ENCODE measurements around the gene BCKDHB. TPM values are rescaled to one million over a fixed set of nuclear protein-coding genes. Genes with fewer than 3 reads are reported as not detected.

BCKDHB gene
- total and polyA plus RNA-seq, 2 experiments from 2014 or later = 32.1 to 42.7 TPM

DNA sequence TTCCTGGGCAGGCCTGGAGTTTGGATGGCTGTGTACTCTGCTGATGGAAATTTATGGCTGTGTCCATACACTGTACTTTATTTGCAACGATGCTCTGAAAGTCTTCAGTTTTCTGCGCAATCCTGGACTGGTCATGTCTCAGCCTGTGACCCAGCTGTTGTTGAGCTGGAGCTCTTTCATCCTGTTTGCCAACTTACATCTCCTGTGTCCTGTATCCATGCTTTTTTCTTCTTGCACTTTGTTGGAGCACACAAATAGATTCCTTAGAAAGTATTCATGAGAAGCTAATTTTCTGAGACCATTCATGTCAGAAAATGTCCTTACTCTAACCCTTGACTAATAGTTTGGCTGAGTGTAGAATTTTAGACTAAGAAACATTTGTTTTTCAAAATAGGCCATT lies 251.2 kb downstream of the BCKDHB start:
- Histone ChIP-seq H4K20me1 (replicated peaks; ENCODE audit: insufficient read depth) (no peaks in the 10 kb centered on the region), H3K36me3 (ENCODE audit: insufficient read depth) (no peaks in the 10 kb centered on the region), H3K27me3 (ENCODE audit: insufficient read depth) (no peaks in the 10 kb centered on the region), H3K27ac (ENCODE audit: low read depth) (no peak overlapping the region), H3F3A (replicated peaks; ENCODE audit: low read depth) (no peaks in the 10 kb centered on the region), H3K9me2 (ENCODE audit: insufficient read depth) (no peaks in the 10 kb centered on the region), H3K79me2 (replicated peaks; ENCODE audit: insufficient read depth) (no peaks in the 10 kb centered on the region), H2AFZ (no peak overlapping the region), H3K4me3 (no peak overlapping the region), H3K4me1 (ENCODE audit: insufficient read depth) (no peaks in the 10 kb centered on the region), H3K4me2 (no peak overlapping the region)
- ATAC-seq = no peak
- Mint-ChIP-seq H3K27ac (no peak overlapping the region), H3K36me3 (ENCODE audit: low read depth) (peaks cover 4% of the 10 kb centered on the region; the same call in 1 of the 3 replicates), H3K4me1 (peaks cover 11% of the 10 kb centered on the region), H3K27me3 (ENCODE audit: insufficient read depth, low read depth, poor library complexity) (no peaks in the 10 kb centered on the region), H3K4me3 (no peak overlapping the region), H3K9me3 (no peaks in the 10 kb centered on the region)
- TF ChIP-seq POLR2AphosphoS5 (IDR thresholded peaks at IDR 0.05; ENCODE audit: low read depth) (no peak), EZH2 (IDR thresholded peaks at IDR 0.05; ENCODE audit: low read depth, unreplicated experiment) (no peak), ZNF331 (CRISPR knock-in tag; IDR thresholded peaks at IDR 0.05; ENCODE audit: low read depth) (no peak), NANOG (IDR thresholded peaks at IDR 0.05; ENCODE audit: borderline replicate concordance) (no peak), STAT1 (IDR thresholded peaks at IDR 0.05; ENCODE audit: unreplicated experiment) (no peak), CREB1 (CRISPR knock-in tag; IDR thresholded peaks at IDR 0.05; ENCODE audit: low read depth) (no peak), JUNB (IDR thresholded peaks at IDR 0.05; ENCODE audit: unreplicated experiment) (no peak), ZNF114 (CRISPR knock-in tag; IDR thresholded peaks at IDR 0.05) (no peak), EZH2phosphoT487 (IDR thresholded peaks at IDR 0.05; ENCODE audit: unreplicated experiment) (no peak)
- TF ChIP-seq, protein P1, sequence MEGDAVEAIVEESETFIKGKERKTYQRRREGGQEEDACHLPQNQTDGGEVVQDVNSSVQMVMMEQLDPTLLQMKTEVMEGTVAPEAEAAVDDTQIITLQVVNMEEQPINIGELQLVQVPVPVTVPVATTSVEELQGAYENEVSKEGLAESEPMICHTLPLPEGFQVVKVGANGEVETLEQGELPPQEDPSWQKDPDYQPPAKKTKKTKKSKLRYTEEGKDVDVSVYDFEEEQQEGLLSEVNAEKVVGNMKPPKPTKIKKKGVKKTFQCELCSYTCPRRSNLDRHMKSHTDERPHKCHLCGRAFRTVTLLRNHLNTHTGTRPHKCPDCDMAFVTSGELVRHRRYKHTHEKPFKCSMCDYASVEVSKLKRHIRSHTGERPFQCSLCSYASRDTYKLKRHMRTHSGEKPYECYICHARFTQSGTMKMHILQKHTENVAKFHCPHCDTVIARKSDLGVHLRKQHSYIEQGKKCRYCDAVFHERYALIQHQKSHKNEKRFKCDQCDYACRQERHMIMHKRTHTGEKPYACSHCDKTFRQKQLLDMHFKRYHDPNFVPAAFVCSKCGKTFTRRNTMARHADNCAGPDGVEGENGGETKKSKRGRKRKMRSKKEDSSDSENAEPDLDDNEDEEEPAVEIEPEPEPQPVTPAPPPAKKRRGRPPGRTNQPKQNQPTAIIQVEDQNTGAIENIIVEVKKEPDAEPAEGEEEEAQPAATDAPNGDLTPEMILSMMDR (conservative IDR thresholded peaks at IDR 0.05; ENCODE audit: low read depth in 2 of 2) = no peak
- TF ChIP-seq, protein P2, sequence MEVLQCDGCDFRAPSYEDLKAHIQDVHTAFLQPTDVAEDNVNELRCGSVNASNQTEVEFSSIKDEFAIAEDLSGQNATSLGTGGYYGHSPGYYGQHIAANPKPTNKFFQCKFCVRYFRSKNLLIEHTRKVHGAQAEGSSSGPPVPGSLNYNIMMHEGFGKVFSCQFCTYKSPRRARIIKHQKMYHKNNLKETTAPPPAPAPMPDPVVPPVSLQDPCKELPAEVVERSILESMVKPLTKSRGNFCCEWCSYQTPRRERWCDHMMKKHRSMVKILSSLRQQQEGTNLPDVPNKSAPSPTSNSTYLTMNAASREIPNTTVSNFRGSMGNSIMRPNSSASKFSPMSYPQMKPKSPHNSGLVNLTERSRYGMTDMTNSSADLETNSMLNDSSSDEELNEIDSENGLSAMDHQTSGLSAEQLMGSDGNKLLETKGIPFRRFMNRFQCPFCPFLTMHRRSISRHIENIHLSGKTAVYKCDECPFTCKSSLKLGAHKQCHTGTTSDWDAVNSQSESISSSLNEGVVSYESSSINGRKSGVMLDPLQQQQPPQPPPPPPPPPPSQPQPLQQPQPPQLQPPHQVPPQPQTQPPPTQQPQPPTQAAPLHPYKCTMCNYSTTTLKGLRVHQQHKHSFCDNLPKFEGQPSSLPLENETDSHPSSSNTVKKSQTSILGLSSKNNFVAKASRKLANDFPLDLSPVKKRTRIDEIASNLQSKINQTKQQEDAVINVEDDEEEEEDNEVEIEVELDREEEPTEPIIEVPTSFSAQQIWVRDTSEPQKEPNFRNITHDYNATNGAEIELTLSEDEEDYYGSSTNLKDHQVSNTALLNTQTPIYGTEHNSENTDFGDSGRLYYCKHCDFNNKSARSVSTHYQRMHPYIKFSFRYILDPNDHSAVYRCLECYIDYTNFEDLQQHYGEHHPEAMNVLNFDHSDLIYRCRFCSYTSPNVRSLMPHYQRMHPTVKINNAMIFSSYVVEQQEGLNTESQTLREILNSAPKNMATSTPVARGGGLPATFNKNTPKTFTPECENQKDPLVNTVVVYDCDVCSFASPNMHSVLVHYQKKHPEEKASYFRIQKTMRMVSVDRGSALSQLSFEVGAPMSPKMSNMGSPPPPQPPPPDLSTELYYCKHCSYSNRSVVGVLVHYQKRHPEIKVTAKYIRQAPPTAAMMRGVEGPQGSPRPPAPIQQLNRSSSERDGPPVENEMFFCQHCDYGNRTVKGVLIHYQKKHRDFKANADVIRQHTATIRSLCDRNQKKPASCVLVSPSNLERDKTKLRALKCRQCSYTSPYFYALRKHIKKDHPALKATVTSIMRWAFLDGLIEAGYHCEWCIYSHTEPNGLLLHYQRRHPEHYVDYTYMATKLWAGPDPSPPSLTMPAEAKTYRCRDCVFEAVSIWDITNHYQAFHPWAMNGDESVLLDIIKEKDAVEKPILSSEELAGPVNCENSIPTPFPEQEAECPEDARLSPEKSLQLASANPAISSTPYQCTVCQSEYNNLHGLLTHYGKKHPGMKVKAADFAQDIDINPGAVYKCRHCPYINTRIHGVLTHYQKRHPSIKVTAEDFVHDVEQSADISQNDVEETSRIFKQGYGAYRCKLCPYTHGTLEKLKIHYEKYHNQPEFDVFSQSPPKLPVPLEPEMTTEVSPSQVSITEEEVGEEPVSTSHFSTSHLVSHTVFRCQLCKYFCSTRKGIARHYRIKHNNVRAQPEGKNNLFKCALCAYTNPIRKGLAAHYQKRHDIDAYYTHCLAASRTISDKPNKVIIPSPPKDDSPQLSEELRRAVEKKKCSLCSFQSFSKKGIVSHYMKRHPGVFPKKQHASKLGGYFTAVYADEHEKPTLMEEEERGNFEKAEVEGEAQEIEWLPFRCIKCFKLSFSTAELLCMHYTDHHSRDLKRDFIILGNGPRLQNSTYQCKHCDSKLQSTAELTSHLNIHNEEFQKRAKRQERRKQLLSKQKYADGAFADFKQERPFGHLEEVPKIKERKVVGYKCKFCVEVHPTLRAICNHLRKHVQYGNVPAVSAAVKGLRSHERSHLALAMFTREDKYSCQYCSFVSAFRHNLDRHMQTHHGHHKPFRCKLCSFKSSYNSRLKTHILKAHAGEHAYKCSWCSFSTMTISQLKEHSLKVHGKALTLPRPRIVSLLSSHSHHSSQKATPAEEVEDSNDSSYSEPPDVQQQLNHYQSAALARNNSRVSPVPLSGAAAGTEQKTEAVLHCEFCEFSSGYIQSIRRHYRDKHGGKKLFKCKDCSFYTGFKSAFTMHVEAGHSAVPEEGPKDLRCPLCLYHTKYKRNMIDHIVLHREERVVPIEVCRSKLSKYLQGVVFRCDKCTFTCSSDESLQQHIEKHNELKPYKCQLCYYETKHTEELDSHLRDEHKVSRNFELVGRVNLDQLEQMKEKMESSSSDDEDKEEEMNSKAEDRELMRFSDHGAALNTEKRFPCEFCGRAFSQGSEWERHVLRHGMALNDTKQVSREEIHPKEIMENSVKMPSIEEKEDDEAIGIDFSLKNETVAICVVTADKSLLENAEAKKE (CRISPR knock-in tag; IDR thresholded peaks at IDR 0.05) = no peak
- TF ChIP-seq, protein P3, sequence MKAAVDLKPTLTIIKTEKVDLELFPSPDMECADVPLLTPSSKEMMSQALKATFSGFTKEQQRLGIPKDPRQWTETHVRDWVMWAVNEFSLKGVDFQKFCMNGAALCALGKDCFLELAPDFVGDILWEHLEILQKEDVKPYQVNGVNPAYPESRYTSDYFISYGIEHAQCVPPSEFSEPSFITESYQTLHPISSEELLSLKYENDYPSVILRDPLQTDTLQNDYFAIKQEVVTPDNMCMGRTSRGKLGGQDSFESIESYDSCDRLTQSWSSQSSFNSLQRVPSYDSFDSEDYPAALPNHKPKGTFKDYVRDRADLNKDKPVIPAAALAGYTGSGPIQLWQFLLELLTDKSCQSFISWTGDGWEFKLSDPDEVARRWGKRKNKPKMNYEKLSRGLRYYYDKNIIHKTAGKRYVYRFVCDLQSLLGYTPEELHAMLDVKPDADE (IDR thresholded peaks at IDR 0.05) = no peak
- TF ChIP-seq, protein P4, sequence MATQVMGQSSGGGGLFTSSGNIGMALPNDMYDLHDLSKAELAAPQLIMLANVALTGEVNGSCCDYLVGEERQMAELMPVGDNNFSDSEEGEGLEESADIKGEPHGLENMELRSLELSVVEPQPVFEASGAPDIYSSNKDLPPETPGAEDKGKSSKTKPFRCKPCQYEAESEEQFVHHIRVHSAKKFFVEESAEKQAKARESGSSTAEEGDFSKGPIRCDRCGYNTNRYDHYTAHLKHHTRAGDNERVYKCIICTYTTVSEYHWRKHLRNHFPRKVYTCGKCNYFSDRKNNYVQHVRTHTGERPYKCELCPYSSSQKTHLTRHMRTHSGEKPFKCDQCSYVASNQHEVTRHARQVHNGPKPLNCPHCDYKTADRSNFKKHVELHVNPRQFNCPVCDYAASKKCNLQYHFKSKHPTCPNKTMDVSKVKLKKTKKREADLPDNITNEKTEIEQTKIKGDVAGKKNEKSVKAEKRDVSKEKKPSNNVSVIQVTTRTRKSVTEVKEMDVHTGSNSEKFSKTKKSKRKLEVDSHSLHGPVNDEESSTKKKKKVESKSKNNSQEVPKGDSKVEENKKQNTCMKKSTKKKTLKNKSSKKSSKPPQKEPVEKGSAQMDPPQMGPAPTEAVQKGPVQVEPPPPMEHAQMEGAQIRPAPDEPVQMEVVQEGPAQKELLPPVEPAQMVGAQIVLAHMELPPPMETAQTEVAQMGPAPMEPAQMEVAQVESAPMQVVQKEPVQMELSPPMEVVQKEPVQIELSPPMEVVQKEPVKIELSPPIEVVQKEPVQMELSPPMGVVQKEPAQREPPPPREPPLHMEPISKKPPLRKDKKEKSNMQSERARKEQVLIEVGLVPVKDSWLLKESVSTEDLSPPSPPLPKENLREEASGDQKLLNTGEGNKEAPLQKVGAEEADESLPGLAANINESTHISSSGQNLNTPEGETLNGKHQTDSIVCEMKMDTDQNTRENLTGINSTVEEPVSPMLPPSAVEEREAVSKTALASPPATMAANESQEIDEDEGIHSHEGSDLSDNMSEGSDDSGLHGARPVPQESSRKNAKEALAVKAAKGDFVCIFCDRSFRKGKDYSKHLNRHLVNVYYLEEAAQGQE (IDR thresholded peaks at IDR 0.05; ENCODE audit: unreplicated experiment) = no peak
- no peak for DNase-seq (ENCODE audit: low spot score)
